Trophoblast cell (in vitro differentiated cells and primary cell): ENCODE measurements around the gene PMEPA1.

Source experiments
- DNase-seq, 2 donors: peaks; one replicate each; pipeline ENCODE4 v3.0.0-alpha.2; 2016
- H2AFZ ChIP-seq: 2 replicates; pipeline ENCODE4 v1.6.1; 2013; ENCODE audit warnings: low read length, moderate library complexity, mild to moderate bottlenecking; ENCODE audit not compliant: insufficient read depth, poor library complexity
- H2AK5ac ChIP-seq: 2 replicates; pipeline ENCODE4 v1.6.1; 2013; ENCODE audit warnings: mild to moderate bottlenecking, low read length
- H2BK120ac ChIP-seq: 2 replicates; pipeline ENCODE4 v1.6.1; 2013; ENCODE audit warnings: low read length, mild to moderate bottlenecking, moderate library complexity; ENCODE audit not compliant: insufficient read depth, poor library complexity
- H2BK12ac ChIP-seq: 2 replicates; pipeline ENCODE4 v1.6.1; 2013; ENCODE audit warnings: mild to moderate bottlenecking, low read length, moderate library complexity
- H2BK5ac ChIP-seq: 2 replicates; pipeline ENCODE4 v1.6.1; 2013; ENCODE audit warnings: low read length, low read depth, moderate library complexity, mild to moderate bottlenecking; ENCODE audit not compliant: poor library complexity
- H3K14ac ChIP-seq: 2 replicates; pipeline ENCODE4 v1.6.1; 2013; ENCODE audit warnings: mild to moderate bottlenecking, low read length
- H3K18ac ChIP-seq: 2 replicates; pipeline ENCODE4 v1.6.1; 2013; ENCODE audit warnings: mild to moderate bottlenecking, low read length
- H3K23ac ChIP-seq: 2 replicates; pipeline ENCODE4 v1.6.1; 2013; ENCODE audit warnings: low read length
- H3K27ac ChIP-seq: 2 replicates; pipeline ENCODE4 v1.5.1; 2013; ENCODE audit warnings: low read depth, mild to moderate bottlenecking, inconsistent platforms, low read length, moderate library complexity
- H3K27me3 ChIP-seq: 2 replicates; pipeline ENCODE4 v1.6.1; 2013; ENCODE audit warnings: inconsistent platforms, mild to moderate bottlenecking, low read length, moderate library complexity; ENCODE audit not compliant: insufficient read depth
- H3K36me3 ChIP-seq, 2 experiments: 1 replicate in 1 of 2; 2 replicates in 1 of 2; pipeline ENCODE4 v1.6.1; 2013; ENCODE audit warnings: low read length in 2 of 2, mild to moderate bottlenecking in 2 of 2, moderate library complexity in 1 of 2; ENCODE audit not compliant: insufficient read depth in 2 of 2, control insufficient read depth in 1 of 2
- H3K4ac ChIP-seq: 2 replicates; pipeline ENCODE4 v1.6.1; 2013; ENCODE audit warnings: low read depth, mild to moderate bottlenecking, low read length, moderate library complexity
- H3K4me1 ChIP-seq, 2 experiments: 1 replicate in 1 of 2; 2 replicates in 1 of 2; pipeline ENCODE4 v1.6.1; 2013; ENCODE audit warnings: low read length in 2 of 2, mild to moderate bottlenecking in 2 of 2, moderate library complexity in 1 of 2; ENCODE audit not compliant: insufficient read depth in 2 of 2, control insufficient read depth in 1 of 2
- H3K4me2 ChIP-seq: 2 replicates; pipeline ENCODE4 v1.6.1; 2013; ENCODE audit warnings: inconsistent platforms, mild to moderate bottlenecking, low read length, moderate library complexity
- H3K4me3 ChIP-seq: 2 replicates; pipeline ENCODE4 v1.5.1; 2013; ENCODE audit warnings: mild to moderate bottlenecking, low read depth, low read length, inconsistent platforms
- H3K79me1 ChIP-seq: one replicate; pipeline ENCODE4 v1.6.1; 2013; ENCODE audit warnings: low read length
- H3K79me2 ChIP-seq: 2 replicates; pipeline ENCODE4 v1.6.1; 2013; ENCODE audit warnings: low read length, mild to moderate bottlenecking; ENCODE audit not compliant: control insufficient read depth, insufficient read depth, poor library complexity
- H3K9ac ChIP-seq: 2 replicates; pipeline ENCODE4 v1.6.1; 2013; ENCODE audit warnings: mild to moderate bottlenecking, low read length
- H3K9me3 ChIP-seq: 2 replicates; pipeline ENCODE4 v1.6.1; 2013; ENCODE audit warnings: low read depth, mild to moderate bottlenecking, control low read depth, inconsistent platforms, low read length; ENCODE audit not compliant: insufficient read depth
- H4K12ac ChIP-seq: 2 replicates; pipeline ENCODE4 v1.6.1; 2013; ENCODE audit warnings: low read depth, mild to moderate bottlenecking, low read length, moderate library complexity
- H4K8ac ChIP-seq: 2 replicates; pipeline ENCODE4 v1.6.1; 2013; ENCODE audit warnings: low read depth, mild to moderate bottlenecking, low read length, moderate library complexity
- H4K91ac ChIP-seq: one replicate; pipeline ENCODE4 v1.6.1; 2013; ENCODE audit warnings: low read depth, mild to moderate bottlenecking, low read length, moderate library complexity
- WGBS: extraction: QIAGEN DNeasy Blood & Tissue Kit; methylation state at CpG from one replicate; pipeline ENCODE4 v1.1.7; 2013; ENCODE audit warnings: missing lambda C conversion rate; ENCODE audit not compliant: insufficient read length, insufficient coverage; ENCODE audit errors: extremely low coverage; 5-methylcytosine and 5-hydroxymethylcytosine counted together

Gene PMEPA1

GRCh38 chr20:57736738-57737347 is 27.0 kb upstream of the PMEPA1 start:
- peaks cover 3% of the 10 kb centered on the region for H3K9me3 ChIP-seq
- H2BK5ac ChIP-seq, result no peak overlapping the region
- no peaks in the 10 kb centered on the region for H3K79me2 ChIP-seq
- no peak overlapping the region for H3K4ac ChIP-seq
- H3K79me1 ChIP-seq, result no peaks in the 10 kb centered on the region
- H3K4me2 ChIP-seq, result no peak overlapping the region
- no peak overlapping the region for H3K27ac ChIP-seq
- H4K8ac ChIP-seq, result no peak overlapping the region
- no peak overlapping the region for H3K14ac ChIP-seq
- no peak overlapping the region for H4K91ac ChIP-seq
- H3K23ac ChIP-seq, result no peak overlapping the region
- no peak overlapping the region for H3K4me3 ChIP-seq
- WGBS, result no CpG with 5 or more reads among the region's 10 CpGs
- H3K9ac ChIP-seq, result no peak overlapping the region
- H2AK5ac ChIP-seq, result no peak overlapping the region
- no peaks in the 10 kb centered on the region for H3K4me1 ChIP-seq
- no peak overlapping the region for H3K18ac ChIP-seq
- no peak overlapping the region for H2AFZ ChIP-seq
- DNase-seq, result no peak
- H2BK120ac ChIP-seq, result no peak overlapping the region
- no peak overlapping the region for H2BK12ac ChIP-seq
- no peaks in the 10 kb centered on the region for H3K27me3 ChIP-seq
- no peak overlapping the region for H4K12ac ChIP-seq
- H3K36me3 ChIP-seq, result no peaks in the 10 kb centered on the region

GRCh38 chr20:57735831-57736737 is 26.3 kb upstream of the PMEPA1 start:
- Histone ChIP-seq H3K4me2 (no peak overlapping the region), H2BK120ac (no peak overlapping the region), H4K12ac (no peak overlapping the region), H3K4me1 (no peaks in the 10 kb centered on the region), H3K18ac (no peak overlapping the region), H3K79me1 (no peaks in the 10 kb centered on the region), H3K4ac (no peak overlapping the region), H3K4me3 (no peak overlapping the region), H3K9me3 (peaks cover 3% of the 10 kb centered on the region), H3K23ac (no peak overlapping the region), H3K27ac (no peak overlapping the region), H3K79me2 (no peaks in the 10 kb centered on the region), H2AFZ (no peak overlapping the region), H3K14ac (no peak overlapping the region), H3K27me3 (no peaks in the 10 kb centered on the region), H3K9ac (no peak overlapping the region), H2BK5ac (no peak overlapping the region), H4K91ac (no peak overlapping the region), H4K8ac (no peak overlapping the region), H3K36me3 (no peaks in the 10 kb centered on the region), H2AK5ac (no peak overlapping the region), H2BK12ac (no peak overlapping the region)
- no CpG with 5 or more reads among the region's 8 CpGs for WGBS
- DNase-seq, result no peak

- no peaks in the 10 kb centered on the region for H3K4me1 ChIP-seq
- DNase-seq, result no peak
- H3K9ac ChIP-seq, result no peak overlapping the region
- no peak overlapping the region for H2AFZ ChIP-seq
- H4K8ac ChIP-seq, result no peak overlapping the region
- no peak overlapping the region for H3K18ac ChIP-seq
- no CpG with 5 or more reads among the region's 6 CpGs for WGBS
- H3K79me1 ChIP-seq, result no peaks in the 10 kb centered on the region
- no peak overlapping the region for H2BK12ac ChIP-seq
- H2BK5ac ChIP-seq, result no peak overlapping the region
- peaks cover 3% of the 10 kb centered on the region for H3K9me3 ChIP-seq
- H2BK120ac ChIP-seq, result no peak overlapping the region
- H3K36me3 ChIP-seq, result no peaks in the 10 kb centered on the region
- no peak overlapping the region for H3K27ac ChIP-seq
- H3K23ac ChIP-seq, result no peak overlapping the region
- no peak overlapping the region for H3K4me2 ChIP-seq
- no peak overlapping the region for H2AK5ac ChIP-seq
- no peak overlapping the region for H4K91ac ChIP-seq
- no peak overlapping the region for H3K14ac ChIP-seq
- no peak overlapping the region for H3K4me3 ChIP-seq
- no peak overlapping the region for H3K4ac ChIP-seq
- H4K12ac ChIP-seq, result no peak overlapping the region
- no peaks in the 10 kb centered on the region for H3K79me2 ChIP-seq
- no peaks in the 10 kb centered on the region for H3K27me3 ChIP-seq
Observed at GRCh38 chr20:57734754-57735153, 24.9 kb upstream of the PMEPA1 start.

- H3K9me3 ChIP-seq, result peaks cover 5% of the 10 kb centered on the region
Observed at GRCh38 chr20:57732226-57732625, 22.4 kb upstream of the PMEPA1 start.

More at GRCh38 chr20:57732226-57732625, 22.4 kb upstream of the PMEPA1 start:
- H2AK5ac ChIP-seq, result no peak overlapping the region
- H2BK5ac ChIP-seq, result no peak overlapping the region
- no peak overlapping the region for H3K27ac ChIP-seq
- no peak overlapping the region for H3K4ac ChIP-seq
- no peak for DNase-seq
- no peak overlapping the region for H3K9ac ChIP-seq
- no peak overlapping the region for H3K14ac ChIP-seq
- H3K36me3 ChIP-seq, result no peaks in the 10 kb centered on the region
- no peak overlapping the region for H3K4me3 ChIP-seq
- no peak overlapping the region for H4K12ac ChIP-seq
- no peak overlapping the region for H4K8ac ChIP-seq
- no peak overlapping the region for H3K18ac ChIP-seq
- no peak overlapping the region for H2BK120ac ChIP-seq
- H4K91ac ChIP-seq, result no peak overlapping the region
- no peak overlapping the region for H2BK12ac ChIP-seq
- no peaks in the 10 kb centered on the region for H3K79me2 ChIP-seq
- peaks cover 0 to 2% of the 10 kb centered on the region in 2 experiments for H3K4me1 ChIP-seq
- no CpG with 5 or more reads among the region's 4 CpGs for WGBS
- no peaks in the 10 kb centered on the region for H3K27me3 ChIP-seq
- H3K4me2 ChIP-seq, result no peak overlapping the region
- H3K23ac ChIP-seq, result no peak overlapping the region
- H2AFZ ChIP-seq, result no peak overlapping the region
- no peaks in the 10 kb centered on the region for H3K79me1 ChIP-seq
